RPMI7951 (cell line): ENCODE data around the gene DLG2. TPM values are rescaled to one million over a fixed set of nuclear protein-coding genes. Genes with fewer than 3 reads are reported as not detected.
"Not testable (repeated sequence)": the region's sequence is repeated elsewhere in the genome, so short reads cannot be mapped to it uniquely, and the experiment has no call there.

Experiments
- DNase-seq: peaks from one replicate; pipeline ENCODE4 v3.0.0-alpha.2; 2012; ENCODE audit warnings: low read depth
- total RNA-seq: library from RNA; depleted of rRNA; stranded (reverse); fragments of >200 nt; shearing (Covaris generic); gene quantifications from 2 replicates; pipeline ENCODE4 v1.2.3, GENCODE V29; 2014

The DLG2 gene
- total RNA-seq, 1 experiment from 2014 or later, result 0.36 TPM

DNA sequence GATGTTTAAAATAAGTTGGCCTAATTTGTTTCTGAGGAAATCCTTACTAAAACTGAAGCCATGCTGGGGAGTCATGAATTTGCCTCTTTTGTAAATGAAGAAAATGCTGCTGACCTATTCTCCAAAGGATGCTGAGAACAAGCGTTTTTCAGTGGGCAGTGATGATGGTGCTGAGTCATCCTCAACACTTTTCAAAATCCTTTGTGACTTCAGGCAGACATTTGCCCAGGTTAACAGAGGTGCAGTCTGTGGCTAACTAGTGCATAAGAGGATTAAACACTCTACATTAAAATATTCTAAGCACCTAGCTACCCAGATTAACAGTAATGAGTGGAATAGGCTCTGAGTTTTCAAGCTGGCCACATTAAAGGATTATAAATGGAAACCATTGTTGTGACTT is 509.0 kb downstream of the DLG2 start:
- no peak for DNase-seq

DNA sequence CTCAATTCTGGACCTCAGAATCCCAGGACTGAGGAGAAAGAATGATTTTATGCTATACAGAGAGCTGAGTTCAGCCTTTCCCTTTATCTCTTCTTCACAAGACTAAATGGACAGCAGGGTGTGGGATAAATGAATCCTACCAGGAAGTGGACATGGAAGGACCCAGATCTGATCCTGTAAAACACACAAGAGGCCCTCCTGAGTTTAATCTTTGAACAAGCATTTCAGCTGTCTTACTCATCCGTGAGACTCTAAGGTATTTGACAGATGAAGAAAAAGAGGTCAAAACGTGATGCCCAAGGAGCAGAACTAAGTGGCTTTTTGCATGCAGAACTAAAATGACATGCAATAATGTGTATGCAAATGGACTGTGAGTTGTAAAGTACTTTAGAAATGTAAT is 511.3 kb downstream of the DLG2 start:
- DNase-seq, result no peak

DNA sequence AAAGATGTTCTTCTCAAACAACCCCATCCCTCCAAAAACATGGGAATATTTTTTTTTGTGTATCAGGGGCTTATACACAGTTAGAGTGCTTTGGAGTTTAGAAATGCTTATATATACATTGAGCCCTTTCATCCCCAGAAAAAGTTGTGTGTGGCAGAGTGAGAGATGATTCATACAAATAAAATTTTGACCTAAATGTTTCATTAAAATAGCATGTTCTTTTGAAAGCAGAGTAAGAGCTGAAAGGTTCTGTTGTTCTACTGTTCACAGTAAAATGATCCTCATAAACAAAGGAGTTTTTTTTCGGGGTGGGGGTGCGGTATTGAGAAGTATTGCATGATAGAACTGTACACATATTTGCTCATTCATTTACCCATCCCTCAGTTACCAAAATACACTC is 512.4 kb downstream of the DLG2 start:
- DNase-seq, result no peak

DNA sequence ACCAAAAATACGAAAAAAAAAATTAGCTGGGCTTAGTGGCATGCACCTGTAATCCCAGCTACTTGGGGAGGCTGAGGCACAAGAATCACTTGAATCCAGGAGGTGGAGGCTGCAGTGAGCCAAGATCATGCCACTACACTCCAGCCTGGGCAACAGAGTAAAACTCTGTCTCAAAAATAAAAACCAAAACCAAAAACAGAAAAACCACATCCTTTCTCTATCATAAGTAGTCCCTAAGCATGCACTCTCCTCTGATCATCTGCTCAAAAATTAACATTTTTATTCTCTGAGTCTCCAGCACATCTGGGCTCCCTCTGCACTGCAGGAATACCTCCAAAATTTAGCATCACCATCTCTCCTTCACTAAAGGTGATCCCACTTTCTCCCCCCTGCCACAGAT is 516.9 kb downstream of the DLG2 start:
- DNase-seq, result not testable (repeated sequence)

DNA sequence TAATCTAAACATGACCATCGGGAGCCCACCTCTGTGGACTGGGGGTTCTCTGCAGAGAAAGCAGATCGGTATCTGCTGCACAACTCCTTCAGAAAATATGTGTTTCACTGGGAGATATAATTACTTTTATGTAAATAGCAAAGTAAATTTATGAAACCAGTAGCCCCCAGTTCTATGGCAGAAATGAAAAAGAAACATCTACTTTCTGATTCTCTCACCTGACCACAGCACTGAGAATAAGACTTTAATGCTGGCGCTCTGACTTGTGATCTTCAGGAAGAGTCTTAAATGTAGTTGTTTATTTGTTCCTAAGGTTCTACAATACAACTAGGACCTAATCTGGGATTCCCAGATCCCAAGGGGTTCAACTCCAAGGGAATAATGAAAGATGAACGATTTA is 518.0 kb downstream of the DLG2 start:
- no peak for DNase-seq

DNA sequence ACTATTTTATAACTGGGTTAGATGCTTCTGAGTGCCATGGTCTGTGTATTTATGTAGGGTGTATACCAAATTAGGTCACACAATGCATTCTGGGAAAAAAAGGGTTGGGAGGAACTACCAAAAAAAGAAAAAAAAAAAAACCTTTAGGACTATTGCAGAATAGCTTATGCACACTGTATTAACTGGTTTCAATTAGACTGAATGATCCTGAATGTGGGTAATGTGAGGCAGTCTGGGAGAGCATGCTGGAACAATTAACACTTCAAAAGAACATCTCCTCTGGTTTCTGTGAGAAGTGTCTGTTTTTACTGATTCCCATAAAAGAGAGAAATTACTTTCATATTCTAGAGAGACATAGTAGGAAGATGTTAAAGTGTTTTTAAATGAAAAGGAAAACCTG is 521.3 kb downstream of the DLG2 start:
- DNase-seq, result no peak

DNA sequence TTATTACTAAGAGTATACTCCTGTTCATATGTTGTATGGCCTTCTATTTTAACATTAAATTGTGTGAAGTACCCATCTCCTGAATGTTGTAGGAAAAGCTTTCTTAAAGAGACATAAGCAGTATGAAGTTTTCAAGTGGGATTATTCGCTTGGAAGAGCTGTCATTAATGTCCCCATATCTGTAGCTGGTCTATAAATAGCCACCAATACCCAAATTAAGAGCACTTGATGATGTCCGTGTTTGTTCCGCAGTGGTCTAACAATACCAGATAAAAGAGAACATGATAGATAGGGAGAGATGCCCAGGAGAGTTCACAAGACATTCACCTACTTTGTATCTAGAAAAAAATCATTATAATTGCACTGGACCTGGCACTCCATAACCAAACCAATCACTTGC is 527.6 kb downstream of the DLG2 start:
- no peak for DNase-seq

DNA sequence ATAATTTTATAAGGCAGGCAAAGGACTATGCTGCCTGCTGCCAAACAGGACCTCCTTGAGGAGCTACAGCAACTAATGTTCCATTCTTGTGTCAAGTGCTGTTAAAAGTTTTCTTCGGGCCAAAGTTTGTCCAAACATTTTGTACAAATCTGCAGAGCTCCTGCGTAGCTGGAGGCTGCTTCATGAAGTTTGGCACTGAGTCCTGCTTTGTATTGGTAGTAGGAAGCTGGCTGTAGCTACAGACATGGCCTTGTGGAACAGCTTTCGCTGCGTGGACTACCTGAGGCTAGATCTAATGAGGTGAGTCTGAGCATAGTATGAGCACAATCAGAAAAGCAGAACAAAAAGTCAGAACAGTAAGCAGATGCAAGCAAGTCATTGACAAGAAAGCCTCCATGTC is 528.1 kb downstream of the DLG2 start:
- DNase-seq, result no peak

DNA sequence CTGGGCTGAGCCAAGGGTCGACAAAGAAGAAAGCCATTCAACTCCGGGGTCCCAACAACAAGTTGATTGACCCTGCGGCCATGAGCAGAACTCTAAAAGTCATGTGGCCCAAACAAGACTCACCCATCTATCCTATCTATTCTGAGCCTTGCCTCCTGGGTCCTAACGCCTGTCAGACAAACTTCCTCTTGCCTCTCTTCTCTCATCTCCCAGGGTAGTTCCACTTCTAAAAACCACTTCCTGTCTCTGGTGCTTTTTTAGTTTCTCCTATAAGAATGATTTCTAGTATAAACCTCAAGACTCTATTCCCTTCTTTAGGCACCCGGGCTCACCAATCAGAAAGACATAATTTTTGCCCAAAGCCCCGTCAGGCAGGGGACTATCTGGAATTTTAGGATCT is 530.2 kb downstream of the DLG2 start:
- no peak for DNase-seq

DNA sequence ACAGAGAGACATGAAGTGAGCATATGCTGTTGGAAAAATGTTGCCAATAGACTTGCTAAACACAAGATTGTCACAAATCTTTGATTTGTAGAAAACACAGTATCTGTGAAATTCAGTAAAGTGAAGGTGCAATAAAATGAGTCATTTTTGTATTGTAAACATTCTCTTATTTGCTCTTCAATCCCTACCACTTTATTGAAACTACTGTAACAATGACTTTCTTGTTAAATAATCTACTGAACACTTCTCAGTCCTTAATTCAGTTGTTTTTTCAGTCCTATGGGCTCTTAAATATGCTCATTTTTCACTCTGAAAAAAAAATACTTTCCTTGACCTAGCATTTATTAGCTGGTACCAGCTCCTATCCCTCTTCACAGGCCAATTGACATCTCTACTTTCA is 531.9 kb downstream of the DLG2 start:
- DNase-seq, result no peak

DNA sequence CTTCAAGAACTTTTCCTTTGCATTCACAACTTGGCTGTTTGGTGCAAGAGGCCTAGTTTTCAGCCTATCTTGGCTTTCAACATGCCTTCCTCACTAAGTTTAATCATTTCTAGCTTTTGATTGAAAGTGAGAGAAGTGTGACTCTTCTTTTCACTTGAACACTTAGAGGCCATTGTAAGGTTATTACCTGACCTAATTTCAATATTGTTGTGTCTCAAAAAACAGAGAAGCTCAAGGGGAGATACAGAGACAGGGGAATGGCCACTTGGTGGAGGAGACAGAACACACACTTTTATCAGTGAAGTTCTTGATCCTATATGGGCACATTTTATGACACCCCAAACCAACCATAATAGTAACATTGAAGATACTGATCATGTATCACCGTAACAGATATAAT is 532.3 kb downstream of the DLG2 start:
- no peak for DNase-seq

DNA sequence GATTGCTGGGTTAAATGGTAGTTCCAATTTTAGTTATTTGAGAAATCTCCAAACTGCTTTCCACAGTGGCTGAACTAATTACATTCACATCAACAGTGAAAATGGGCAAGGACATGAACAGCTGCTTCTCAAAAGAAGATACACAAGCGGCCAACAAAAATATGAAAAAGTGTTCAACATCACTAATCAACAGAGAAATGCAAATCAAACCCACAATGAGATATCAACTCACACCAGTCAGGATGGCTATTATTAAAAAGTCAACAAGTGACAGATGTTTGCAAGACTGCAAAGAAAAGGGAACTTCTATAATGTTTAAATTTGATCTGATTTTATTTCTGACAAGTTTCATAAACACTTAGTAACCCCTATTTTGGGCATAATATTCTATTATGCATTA is 537.5 kb downstream of the DLG2 start:
- no peak for DNase-seq

DNA sequence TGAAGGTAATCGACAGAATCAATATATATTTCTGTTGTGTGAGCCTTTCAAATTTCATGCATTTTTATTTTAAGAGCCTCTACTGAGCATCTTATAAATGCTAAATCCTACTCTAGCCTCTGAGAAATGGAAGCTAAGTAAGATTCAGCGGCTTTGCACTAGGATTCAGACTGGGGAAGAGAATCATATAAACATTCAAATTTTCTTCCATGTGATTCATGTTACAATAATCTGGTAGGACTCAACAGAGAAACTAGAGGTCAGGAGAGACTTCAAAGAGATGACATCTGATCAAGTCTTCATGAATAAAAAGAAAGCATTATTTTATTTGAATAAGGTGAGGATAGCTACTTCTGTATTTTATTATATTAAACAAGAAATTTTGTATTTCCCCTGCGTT is 538.9 kb downstream of the DLG2 start:
- DNase-seq, result no peak

DNA sequence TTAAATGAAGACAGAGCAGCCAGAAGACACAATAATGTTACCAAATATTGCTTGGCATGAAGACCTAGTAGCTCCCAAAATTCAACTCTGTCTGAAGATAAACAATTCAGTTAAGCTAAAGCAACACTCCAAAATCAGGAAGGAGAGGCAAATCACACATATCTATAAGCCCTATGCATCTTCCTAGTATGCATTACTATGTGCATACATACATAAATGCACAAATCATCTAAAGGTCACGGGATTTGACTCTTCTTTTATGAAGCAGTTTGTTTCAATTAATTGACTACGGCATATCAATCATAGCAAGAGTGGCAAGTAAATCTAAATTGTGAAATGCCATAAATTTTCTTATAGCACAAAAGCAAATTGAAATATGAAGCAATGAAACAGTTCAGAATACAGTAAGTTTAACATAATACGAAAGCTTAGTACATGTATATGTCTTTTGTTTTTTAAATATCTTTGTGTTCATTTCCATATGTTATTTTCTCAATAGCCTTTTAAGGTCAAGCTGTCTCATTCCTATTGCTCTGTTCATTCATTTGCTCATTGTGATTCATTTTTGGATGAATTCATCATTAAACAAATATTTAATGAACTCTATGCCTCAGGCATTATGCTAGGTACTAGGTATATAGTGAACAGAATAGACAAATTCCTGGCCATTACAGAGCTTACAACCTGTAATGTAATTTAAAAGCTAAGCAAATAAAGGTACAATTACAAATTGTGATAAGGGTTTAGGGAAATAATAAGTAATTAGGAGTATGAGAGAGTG is 540.5 kb downstream of the DLG2 start:
- DNase-seq, result no peak

DNA sequence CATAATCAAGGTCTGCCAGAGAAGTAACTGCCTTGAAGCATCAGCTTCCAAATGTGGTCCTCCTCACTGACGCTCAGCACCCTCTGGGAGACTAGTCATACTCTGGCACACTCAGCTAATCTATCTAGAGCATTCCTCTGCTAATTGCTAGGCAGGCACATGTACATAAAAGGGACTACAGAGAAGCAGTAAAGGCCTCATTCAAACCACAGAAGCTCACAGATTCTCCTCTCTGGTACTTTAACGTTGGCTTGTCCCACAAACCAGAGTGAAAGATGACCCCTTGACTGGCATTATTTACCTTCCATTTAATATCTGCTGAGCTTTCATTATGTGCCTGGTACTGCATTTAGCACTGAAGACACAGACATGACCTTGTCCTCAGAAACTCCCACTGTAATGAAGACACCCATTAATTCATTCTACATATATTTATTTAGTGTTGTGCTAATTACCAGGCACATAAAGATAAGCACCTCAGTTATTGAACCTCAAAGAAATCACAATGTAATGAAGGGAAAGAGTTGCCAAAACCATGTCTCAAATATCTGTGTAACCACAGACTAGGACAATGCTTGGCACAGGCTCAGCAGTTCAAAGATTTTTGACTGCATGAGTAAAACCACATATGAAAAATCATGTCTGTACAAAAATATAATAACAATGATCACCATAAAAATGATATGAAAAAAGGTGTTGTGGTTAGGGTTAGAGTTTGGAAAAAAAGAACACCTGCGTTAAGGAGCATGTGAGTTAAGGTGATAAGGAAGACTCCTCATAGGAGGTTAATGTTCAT is 550.4 kb downstream of the DLG2 start:
- no peak for DNase-seq

DNA sequence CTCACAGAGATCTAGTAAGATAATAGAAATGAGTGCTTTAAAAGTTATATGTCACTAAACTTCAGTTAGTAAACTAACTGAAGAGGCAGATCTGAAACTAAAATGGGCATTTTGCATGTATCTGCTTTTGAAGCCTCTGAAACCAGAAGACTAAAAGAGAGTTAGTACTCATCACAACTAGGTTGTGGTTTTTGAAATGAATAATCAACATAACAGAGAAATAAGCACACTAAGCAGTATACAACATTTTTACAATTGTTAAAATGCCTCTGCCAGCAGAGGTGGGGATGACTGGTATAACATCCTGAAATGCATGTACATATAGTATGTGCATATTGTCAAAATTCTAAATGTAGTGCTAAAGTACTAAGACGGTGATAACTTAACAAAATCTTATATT is 564.5 kb downstream of the DLG2 start:
- DNase-seq, result no peak

DNA sequence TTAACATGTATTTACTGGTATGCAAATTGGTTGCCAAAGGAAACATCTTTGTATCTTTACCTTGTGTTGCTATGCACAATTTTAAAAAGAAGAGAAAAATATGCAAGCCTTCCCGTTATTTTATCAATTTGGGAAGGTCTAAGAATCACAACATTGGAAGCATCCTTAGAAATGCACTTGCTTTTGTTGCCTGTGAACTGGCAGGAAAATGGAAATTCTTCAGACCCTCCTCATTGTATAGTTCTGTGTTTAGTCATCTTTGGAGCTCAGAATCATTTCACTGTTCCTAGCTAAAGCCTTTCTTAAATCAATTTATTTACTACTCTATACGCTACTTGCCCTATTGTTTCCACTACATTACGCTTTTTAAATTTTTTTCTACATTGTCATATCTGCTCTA is 574.5 kb downstream of the DLG2 start:
- no peak for DNase-seq

DNA sequence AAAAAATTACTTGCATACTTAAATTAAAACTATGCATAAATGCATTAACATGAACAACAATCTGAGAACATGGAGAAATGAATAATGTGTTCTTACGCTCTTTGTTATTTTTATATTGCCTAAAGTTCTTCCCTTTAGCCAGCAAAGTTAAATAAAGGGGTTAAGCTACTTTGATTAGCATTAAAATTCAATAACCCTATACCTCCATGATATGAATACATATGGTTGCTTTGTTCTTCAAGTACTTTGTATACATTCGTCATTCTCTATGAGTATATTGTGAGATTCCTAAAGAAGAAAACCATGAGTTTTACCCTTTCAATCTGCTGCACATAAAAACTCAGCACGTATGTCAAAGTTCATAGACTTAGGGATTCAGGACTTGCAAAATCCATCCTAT is 578.3 kb downstream of the DLG2 start:
- DNase-seq, result no peak

DNA sequence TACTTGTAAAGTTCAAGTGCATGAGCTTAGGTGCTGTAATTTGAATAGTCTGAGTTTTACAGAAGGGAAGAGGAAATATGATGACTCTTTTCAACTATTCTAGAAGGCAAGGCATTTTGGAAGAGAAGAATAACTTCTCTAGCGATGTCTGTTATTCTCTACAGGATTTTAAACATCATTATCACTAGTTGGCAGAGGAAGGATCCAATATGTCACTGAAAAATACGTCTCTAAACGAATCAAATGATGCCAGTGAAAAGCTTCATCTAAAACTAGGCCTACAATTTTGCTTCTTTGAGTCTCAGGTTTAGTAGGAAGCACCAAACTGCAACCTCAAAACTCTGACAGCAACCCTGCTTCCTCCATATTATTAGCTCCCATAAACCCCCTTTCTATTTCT is 581.4 kb downstream of the DLG2 start:
- no peak for DNase-seq

DNA sequence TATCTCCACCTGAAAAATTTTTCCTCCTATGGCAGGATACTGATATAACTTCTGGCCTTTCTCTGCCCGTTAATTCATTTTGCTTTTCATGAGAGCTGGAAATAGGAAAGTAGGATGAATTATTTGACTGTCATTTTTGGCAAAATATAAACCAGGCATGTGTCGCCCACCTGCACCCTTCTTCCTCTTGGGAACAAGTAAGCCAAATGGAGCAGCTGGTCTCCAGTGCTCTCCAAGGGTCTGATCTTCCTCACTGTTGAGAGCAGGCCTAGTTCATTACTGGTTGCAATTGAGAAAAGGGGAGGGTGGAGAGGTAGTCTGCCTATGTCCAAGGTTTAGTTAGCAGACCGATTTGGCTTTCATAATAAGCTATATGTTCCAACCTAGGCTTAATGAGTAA is 582.2 kb downstream of the DLG2 start:
- no peak for DNase-seq

DNA sequence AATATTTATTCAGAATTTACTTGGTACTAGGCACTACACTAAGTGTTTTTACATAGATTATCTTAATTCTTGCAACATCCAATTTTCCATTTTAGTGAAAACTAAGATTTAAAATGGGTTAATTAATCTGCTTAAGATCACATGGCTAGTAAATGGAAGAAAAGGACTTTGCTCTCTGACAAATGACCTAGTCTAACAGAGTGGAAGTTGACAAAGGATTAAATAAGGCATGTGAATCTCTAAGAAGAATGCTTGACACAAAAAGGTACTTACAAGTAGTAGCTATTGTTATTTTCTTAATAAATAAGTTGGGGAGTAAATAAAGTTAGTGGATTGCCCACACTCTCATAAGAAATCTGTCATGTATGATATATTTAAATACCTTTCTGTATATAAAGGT is 584.8 kb downstream of the DLG2 start:
- no peak for DNase-seq

DNA sequence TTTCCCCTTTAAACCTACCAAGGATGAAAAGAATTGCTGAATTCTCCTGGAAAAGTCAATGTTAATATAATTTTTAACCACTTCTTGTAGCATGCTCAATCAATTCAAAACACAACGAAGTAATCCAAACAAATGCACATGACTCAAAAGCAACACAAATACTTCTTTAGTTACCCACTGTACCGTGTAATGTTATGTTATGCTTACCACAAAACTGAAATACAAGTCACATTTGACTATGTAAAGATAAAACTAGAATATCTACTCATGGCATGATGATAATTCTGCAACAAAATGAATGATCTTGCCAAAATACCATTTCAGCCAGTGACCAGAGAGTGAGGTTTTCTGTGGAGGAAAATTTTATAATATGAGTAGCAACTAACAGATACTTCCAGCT is 587.0 kb downstream of the DLG2 start:
- DNase-seq, result no peak

DNA sequence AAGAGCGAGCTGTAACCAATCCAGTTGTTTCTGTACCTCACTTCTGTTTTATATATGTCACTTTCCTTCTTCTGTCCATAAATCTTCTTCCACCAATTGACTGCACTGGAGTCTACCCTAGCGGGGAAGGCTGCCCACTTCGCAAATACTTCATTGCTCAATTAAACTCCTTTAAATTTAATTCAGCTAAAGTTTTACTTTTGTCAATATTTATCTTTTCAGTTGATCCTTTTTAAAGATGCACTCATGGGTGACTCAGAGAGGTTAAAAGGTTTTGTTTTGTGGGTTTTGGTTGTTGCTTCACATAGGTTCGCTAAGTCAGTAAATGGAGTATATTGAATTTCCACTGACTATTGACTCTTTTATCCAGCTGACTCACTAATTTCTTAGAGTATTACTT is 597.2 kb downstream of the DLG2 start:
- peak; percentile 18 for DNase-seq
